Measurements from ENCODE around the gene GPLD1. TPM values are rescaled to one million over a fixed set of nuclear protein-coding genes. Genes with fewer than 3 reads are reported as not detected.

GPLD1 gene
- total and polyA plus RNA-seq, 2 donors from 2014 or later: 0.41 to 0.94 TPM

DNA sequence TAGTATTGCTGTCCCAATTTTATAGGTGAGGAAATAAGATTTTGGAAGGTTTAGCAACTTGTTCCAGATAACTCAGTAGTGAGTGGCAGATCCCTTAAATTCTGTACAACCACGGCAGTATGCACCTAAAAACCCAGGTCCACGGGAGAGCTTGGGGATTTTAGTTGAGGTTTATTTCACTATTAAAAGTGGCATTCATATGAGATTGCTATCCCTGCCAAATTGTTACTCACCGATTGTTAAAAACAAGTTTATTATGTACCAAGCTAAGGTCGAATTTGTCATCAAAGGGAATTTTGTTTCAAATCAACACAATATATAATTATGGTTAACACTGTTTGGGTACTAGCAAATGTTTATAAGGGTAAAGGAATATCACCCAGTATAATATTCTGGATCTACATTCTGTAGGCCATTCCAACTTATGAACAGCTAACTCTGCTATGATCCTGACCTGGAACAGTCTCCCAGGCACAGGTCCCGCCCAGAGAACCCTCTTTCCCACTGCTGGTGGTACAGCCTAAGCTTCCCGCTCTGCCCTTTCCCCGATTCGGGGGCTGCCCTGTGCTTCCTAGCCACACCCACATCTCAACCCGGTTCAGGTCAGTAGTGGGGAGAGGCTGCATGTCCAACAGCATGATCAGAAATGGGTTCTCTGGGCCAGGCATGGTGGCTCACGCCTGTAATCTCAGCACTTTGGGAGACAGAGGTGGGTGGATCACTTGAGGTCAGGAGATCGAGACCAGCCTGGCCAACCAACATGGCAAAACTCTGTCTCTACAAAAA lies 24.9 kb downstream of the GPLD1 start:
- Histone ChIP-seq H3K9ac (ENCODE audit: low read length in 3 of 3) (no peak overlapping the region), H3K9me3 (ENCODE audit: control insufficient read depth in 2 of 3, insufficient read depth in 1 of 3, low read length in 3 of 3) (no peaks in the 10 kb centered on the region), H3K4me3 (ENCODE audit: low read length in 3 of 3) (no peak overlapping the region), H3K27me3 (ENCODE audit: control insufficient read depth, insufficient read depth, low read length) (no peaks in the 10 kb centered on the region), H3K36me3 (ENCODE audit: control insufficient read depth in 2 of 3, insufficient read depth in 3 of 3, low read length in 3 of 3) (no peaks in the 10 kb centered on the region), H3K27ac (ENCODE audit: low read depth in 2 of 2, low read length in 2 of 2) (no peak overlapping the region), H3K4me1 (ENCODE audit: control insufficient read depth in 2 of 3, insufficient read depth in 2 of 3, low read depth in 1 of 3, low read length in 3 of 3) (no peaks in the 10 kb centered on the region)
- DNase-seq (no peak), FAIRE-seq (no peak)
- intact Hi-C loops (cut with DNase I): no loop called here
- TF ChIP-seq, protein P1, sequence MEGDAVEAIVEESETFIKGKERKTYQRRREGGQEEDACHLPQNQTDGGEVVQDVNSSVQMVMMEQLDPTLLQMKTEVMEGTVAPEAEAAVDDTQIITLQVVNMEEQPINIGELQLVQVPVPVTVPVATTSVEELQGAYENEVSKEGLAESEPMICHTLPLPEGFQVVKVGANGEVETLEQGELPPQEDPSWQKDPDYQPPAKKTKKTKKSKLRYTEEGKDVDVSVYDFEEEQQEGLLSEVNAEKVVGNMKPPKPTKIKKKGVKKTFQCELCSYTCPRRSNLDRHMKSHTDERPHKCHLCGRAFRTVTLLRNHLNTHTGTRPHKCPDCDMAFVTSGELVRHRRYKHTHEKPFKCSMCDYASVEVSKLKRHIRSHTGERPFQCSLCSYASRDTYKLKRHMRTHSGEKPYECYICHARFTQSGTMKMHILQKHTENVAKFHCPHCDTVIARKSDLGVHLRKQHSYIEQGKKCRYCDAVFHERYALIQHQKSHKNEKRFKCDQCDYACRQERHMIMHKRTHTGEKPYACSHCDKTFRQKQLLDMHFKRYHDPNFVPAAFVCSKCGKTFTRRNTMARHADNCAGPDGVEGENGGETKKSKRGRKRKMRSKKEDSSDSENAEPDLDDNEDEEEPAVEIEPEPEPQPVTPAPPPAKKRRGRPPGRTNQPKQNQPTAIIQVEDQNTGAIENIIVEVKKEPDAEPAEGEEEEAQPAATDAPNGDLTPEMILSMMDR (IDR thresholded peaks at IDR 0.05; ENCODE audit: borderline replicate concordance, extremely low read depth, insufficient read depth): no peak

DNA sequence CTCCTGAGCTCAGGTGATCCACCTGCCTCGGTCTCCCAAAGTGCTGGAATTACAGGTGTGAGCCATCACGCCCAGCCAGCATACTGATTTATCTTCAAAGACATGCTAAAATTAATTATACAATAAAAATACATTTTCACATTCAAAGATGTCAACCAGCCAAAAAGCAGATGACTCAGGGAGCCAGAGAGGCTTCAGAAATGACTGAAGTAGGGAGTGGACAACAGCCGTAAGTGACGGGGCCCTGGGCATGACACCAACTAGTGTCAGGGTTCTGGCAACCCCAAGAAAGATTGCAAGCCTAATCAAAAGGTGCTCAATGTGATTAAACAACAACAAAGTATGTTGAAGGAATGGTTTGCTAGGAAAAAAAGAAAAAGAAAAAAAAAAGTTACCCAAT lies 28.4 kb downstream of the GPLD1 start:
- Histone ChIP-seq H3K27ac (ENCODE audit: low read depth in 2 of 2, low read length in 2 of 2) (no peak overlapping the region), H3K36me3 (ENCODE audit: control insufficient read depth in 2 of 3, insufficient read depth in 3 of 3, low read length in 3 of 3) (no peaks in the 10 kb centered on the region), H3K4me1 (ENCODE audit: control insufficient read depth in 2 of 3, insufficient read depth in 2 of 3, low read depth in 1 of 3, low read length in 3 of 3) (no peaks in the 10 kb centered on the region), H3K9ac (ENCODE audit: low read length in 3 of 3) (no peak overlapping the region), H3K27me3 (ENCODE audit: control insufficient read depth, insufficient read depth, low read length) (no peaks in the 10 kb centered on the region), H3K9me3 (ENCODE audit: control insufficient read depth in 2 of 3, insufficient read depth in 1 of 3, low read length in 3 of 3) (no peaks in the 10 kb centered on the region), H3K4me3 (ENCODE audit: low read length in 3 of 3) (no peak overlapping the region)
- FAIRE-seq: no peak
- intact Hi-C loops (cut with DNase I): no loop called here
- DNase-seq: no peak
- TF ChIP-seq, protein P1 (IDR thresholded peaks at IDR 0.05; ENCODE audit: borderline replicate concordance, extremely low read depth, insufficient read depth): no peak

DNA sequence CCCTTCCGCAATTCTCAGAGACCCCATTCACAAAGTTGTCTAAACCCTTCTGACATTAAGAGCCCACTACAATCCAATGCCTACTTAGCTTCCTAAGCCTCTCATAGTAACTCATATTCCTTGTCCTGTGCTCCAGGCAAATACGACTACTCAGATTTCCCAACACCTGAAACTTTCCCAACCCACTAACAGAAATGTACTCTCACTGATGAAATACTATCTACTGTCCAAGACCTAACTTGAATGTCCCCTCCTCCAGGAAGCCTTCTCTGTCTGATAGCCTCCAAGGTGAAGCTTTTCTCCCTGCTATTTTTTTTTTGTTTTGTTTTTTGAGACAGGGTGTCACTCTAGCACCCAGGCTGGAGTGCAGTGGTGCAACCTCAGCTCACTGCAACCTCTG lies 30.4 kb downstream of the GPLD1 start:
- no peak overlapping the region for H3K9ac ChIP-seq (ENCODE audit: low read length in 3 of 3)
- H3K27me3 ChIP-seq (ENCODE audit: control insufficient read depth, insufficient read depth, low read length): no peaks in the 10 kb centered on the region
- H3K27ac ChIP-seq (ENCODE audit: low read depth in 2 of 2, low read length in 2 of 2): no peak overlapping the region
- TF ChIP-seq, protein P1 (IDR thresholded peaks at IDR 0.05; ENCODE audit: borderline replicate concordance, extremely low read depth, insufficient read depth): no peak
- H3K36me3 ChIP-seq (ENCODE audit: control insufficient read depth in 2 of 3, insufficient read depth in 3 of 3, low read length in 3 of 3): no peaks in the 10 kb centered on the region
- no peaks in the 10 kb centered on the region for H3K4me1 ChIP-seq (ENCODE audit: control insufficient read depth in 2 of 3, insufficient read depth in 2 of 3, low read depth in 1 of 3, low read length in 3 of 3)
- H3K9me3 ChIP-seq (ENCODE audit: control insufficient read depth in 2 of 3, insufficient read depth in 1 of 3, low read length in 3 of 3): no peaks in the 10 kb centered on the region
- DNase-seq (no peak), FAIRE-seq (no peak)
- no peak overlapping the region for H3K4me3 ChIP-seq (ENCODE audit: low read length in 3 of 3)
- intact Hi-C loops (cut with DNase I): no loop called here
